GM18519 (cell line): ENCODE data around the gene SDF4.
"Not testable (repeated sequence)": the region's sequence is repeated elsewhere in the genome, so short reads cannot be mapped to it uniquely, and the experiment has no call there.

Experiments used
- ATAC-seq: cut with Tn5 transposase; IDR thresholded peaks from one replicate; pipeline ENCODE4 v1.9.1; 2021; ENCODE audit warnings: mild to moderate bottlenecking, moderate library complexity; ENCODE audit not compliant: unreplicated experiment, low FRiP score

The SDF4 gene

GRCh38 chr1:1200876-1201810 is 30.7 kb downstream of the SDF4 start:
- ATAC-seq: no peak

- ATAC-seq: no peak
Observed at GRCh38 chr1:1199961-1200875, 31.6 kb downstream of the SDF4 start.

- ATAC-seq: no peak
Observed at GRCh38 chr1:1199141-1199960, 32.5 kb downstream of the SDF4 start.

GRCh38 chr1:1198423-1199140 is 33.2 kb downstream of the SDF4 start:
- no peak for ATAC-seq

- ATAC-seq: no peak
Observed at GRCh38 chr1:1197551-1198422, 34.0 kb downstream of the SDF4 start.

- no peak for ATAC-seq
Observed at GRCh38 chr1:1197188-1197500, 34.7 kb downstream of the SDF4 start.

- ATAC-seq: no peak
Observed at GRCh38 chr1:1196431-1197187, 35.2 kb downstream of the SDF4 start.

GRCh38 chr1:1195726-1196125 is 36.1 kb downstream of the SDF4 start:
- not testable (repeated sequence) for ATAC-seq

GRCh38 chr1:1194723-1195122 is 37.1 kb downstream of the SDF4 start:
- ATAC-seq: no peak

- ATAC-seq: no peak
Observed at GRCh38 chr1:1191734-1192133, 40.1 kb downstream of the SDF4 start.

GRCh38 chr1:1189111-1189510 is 42.7 kb downstream of the SDF4 start:
- no peak for ATAC-seq

- no peak for ATAC-seq
Observed at GRCh38 chr1:1187938-1188337, 43.9 kb downstream of the SDF4 start.

- ATAC-seq: no peak
Observed at GRCh38 chr1:1185101-1185765, 46.6 kb downstream of the SDF4 start.

GRCh38 chr1:1183833-1184775 is 47.7 kb downstream of the SDF4 start:
- no peak for ATAC-seq

- ATAC-seq: no peak
Observed at GRCh38 chr1:1183221-1183747, 48.5 kb downstream of the SDF4 start.

GRCh38 chr1:1182491-1183220 is 49.1 kb downstream of the SDF4 start:
- ATAC-seq: no peak
